ENCODE results near the gene RAN. TPM values are rescaled to one million over a fixed set of nuclear protein-coding genes. Genes with fewer than 3 reads are reported as not detected.
"Not testable (repeated sequence)": the region's sequence is repeated elsewhere in the genome, so short reads cannot be mapped to it uniquely, and the experiment has no call there.

Gene RAN
- total RNA-seq, 1 donor from 2014 or later, result 227 TPM

GRCh38 chr12:130848785-130849305 lies 23.0 kb upstream of the RAN start:
- not testable (repeated sequence) for H3K4me3 ChIP-seq (ENCODE audit: low read length in 3 of 3); H3K36me3 ChIP-seq (ENCODE audit: control insufficient read depth in 3 of 3, insufficient read depth in 3 of 3, low read length in 3 of 3); H3K27ac ChIP-seq (ENCODE audit: low read depth, low read length); H3K4me1 ChIP-seq (ENCODE audit: control insufficient read depth in 3 of 3, insufficient read depth in 3 of 3, low read length in 3 of 3); H3K9me3 ChIP-seq (ENCODE audit: control insufficient read depth in 3 of 3, low read length in 3 of 3); H3K27me3 ChIP-seq (ENCODE audit: control insufficient read depth in 3 of 3, insufficient read depth in 3 of 3, low read length in 3 of 3); H3K9ac ChIP-seq (ENCODE audit: low read depth in 1 of 3, low read length in 3 of 3)

- no peak overlapping the region for H3K9ac ChIP-seq (ENCODE audit: low read depth in 1 of 3, low read length in 3 of 3)
Observed at GRCh38 chr12:130849561-130850417, 22.1 kb upstream of the RAN start.

GRCh38 chr12:130850418-130851021 lies 21.3 kb upstream of the RAN start:
- Histone ChIP-seq H3K27ac (ENCODE audit: low read depth, low read length) (no peak overlapping the region), H3K9me3 (ENCODE audit: control insufficient read depth in 3 of 3, low read length in 3 of 3) (no peaks in the 10 kb centered on the region), H3K4me3 (ENCODE audit: low read length in 3 of 3) (no peak overlapping the region), H3K4me1 (ENCODE audit: control insufficient read depth in 3 of 3, insufficient read depth in 3 of 3, low read length in 3 of 3) (peaks cover 0 to 5% (median 0%) of the 10 kb centered on the region in 3 donors), H3K27me3 (ENCODE audit: control insufficient read depth in 3 of 3, insufficient read depth in 3 of 3, low read length in 3 of 3) (peaks cover 0 to 11% (median 5%) of the 10 kb centered on the region in 3 donors), H3K36me3 (ENCODE audit: control insufficient read depth in 3 of 3, insufficient read depth in 3 of 3, low read length in 3 of 3) (no peaks in the 10 kb centered on the region), H3K9ac (ENCODE audit: low read depth in 1 of 3, low read length in 3 of 3) (no peak overlapping the region)

More at GRCh38 chr12:130849561-130850417, 22.1 kb upstream of the RAN start:
- H3K27ac ChIP-seq (ENCODE audit: low read depth, low read length), result no peak overlapping the region
- no peaks in the 10 kb centered on the region for H3K36me3 ChIP-seq (ENCODE audit: control insufficient read depth in 3 of 3, insufficient read depth in 3 of 3, low read length in 3 of 3)
- no peak overlapping the region for H3K4me3 ChIP-seq (ENCODE audit: low read length in 3 of 3)
- no peaks in the 10 kb centered on the region for H3K9me3 ChIP-seq (ENCODE audit: control insufficient read depth in 3 of 3, low read length in 3 of 3)
- peaks cover 0 to 8% (median 5%) of the 10 kb centered on the region in 3 donors for H3K27me3 ChIP-seq (ENCODE audit: control insufficient read depth in 3 of 3, insufficient read depth in 3 of 3, low read length in 3 of 3)
- peaks cover 0 to 5% (median 0%) of the 10 kb centered on the region in 3 donors for H3K4me1 ChIP-seq (ENCODE audit: control insufficient read depth in 3 of 3, insufficient read depth in 3 of 3, low read length in 3 of 3)

GRCh38 chr12:130856088-130856487 lies 15.8 kb upstream of the RAN start:
- H3K27me3 ChIP-seq (ENCODE audit: control insufficient read depth in 3 of 3, insufficient read depth in 3 of 3, low read length in 3 of 3), result peaks cover 0 to 14% (median 5%) of the 10 kb centered on the region in 3 donors
- H3K4me3 ChIP-seq (ENCODE audit: low read length in 3 of 3), result no peak overlapping the region
- no peaks in the 10 kb centered on the region for H3K4me1 ChIP-seq (ENCODE audit: control insufficient read depth in 3 of 3, insufficient read depth in 3 of 3, low read length in 3 of 3)
- peaks cover 0 to 4% (median 0%) of the 10 kb centered on the region in 3 donors for H3K9me3 ChIP-seq (ENCODE audit: control insufficient read depth in 3 of 3, low read length in 3 of 3)
- no peak overlapping the region for H3K27ac ChIP-seq (ENCODE audit: low read depth, low read length)
- H3K36me3 ChIP-seq (ENCODE audit: control insufficient read depth in 3 of 3, insufficient read depth in 3 of 3, low read length in 3 of 3), result no peaks in the 10 kb centered on the region
- no peak overlapping the region for H3K9ac ChIP-seq (ENCODE audit: low read depth in 1 of 3, low read length in 3 of 3)

GRCh38 chr12:130858084-130858483 lies 13.8 kb upstream of the RAN start:
- H3K9me3 ChIP-seq (ENCODE audit: control insufficient read depth in 3 of 3, low read length in 3 of 3), result peaks cover 0 to 4% (median 0%) of the 10 kb centered on the region in 3 donors

GRCh38 chr12:130859161-130859560 lies 12.7 kb upstream of the RAN start:
- no peak overlapping the region for H3K27ac ChIP-seq (ENCODE audit: low read depth, low read length)
- H3K9ac ChIP-seq (ENCODE audit: low read depth in 1 of 3, low read length in 3 of 3), result no peak overlapping the region
- no peaks in the 10 kb centered on the region for H3K4me1 ChIP-seq (ENCODE audit: control insufficient read depth in 3 of 3, insufficient read depth in 3 of 3, low read length in 3 of 3)
- peaks cover 0 to 4% (median 0%) of the 10 kb centered on the region in 3 donors for H3K9me3 ChIP-seq (ENCODE audit: control insufficient read depth in 3 of 3, low read length in 3 of 3)
- no peak overlapping the region for H3K4me3 ChIP-seq (ENCODE audit: low read length in 3 of 3)
- H3K36me3 ChIP-seq (ENCODE audit: control insufficient read depth in 3 of 3, insufficient read depth in 3 of 3, low read length in 3 of 3), result no peaks in the 10 kb centered on the region
- H3K27me3 ChIP-seq (ENCODE audit: control insufficient read depth in 3 of 3, insufficient read depth in 3 of 3, low read length in 3 of 3), result peaks cover 0 to 12% (median 0%) of the 10 kb centered on the region in 3 donors

More at GRCh38 chr12:130858084-130858483, 13.8 kb upstream of the RAN start:
- Histone ChIP-seq H3K9ac (ENCODE audit: low read depth in 1 of 3, low read length in 3 of 3) (no peak overlapping the region), H3K27me3 (ENCODE audit: control insufficient read depth in 3 of 3, insufficient read depth in 3 of 3, low read length in 3 of 3) (peaks cover 0 to 14% (median 5%) of the 10 kb centered on the region in 3 donors), H3K36me3 (ENCODE audit: control insufficient read depth in 3 of 3, insufficient read depth in 3 of 3, low read length in 3 of 3) (no peaks in the 10 kb centered on the region), H3K4me1 (ENCODE audit: control insufficient read depth in 3 of 3, insufficient read depth in 3 of 3, low read length in 3 of 3) (no peaks in the 10 kb centered on the region), H3K27ac (ENCODE audit: low read depth, low read length) (no peak overlapping the region), H3K4me3 (ENCODE audit: low read length in 3 of 3) (no peak overlapping the region)

GRCh38 chr12:130860311-130860710 lies 11.6 kb upstream of the RAN start:
- H3K9ac ChIP-seq (ENCODE audit: low read depth in 1 of 3, low read length in 3 of 3), result no peak overlapping the region
- no peak overlapping the region for H3K4me3 ChIP-seq (ENCODE audit: low read length in 3 of 3)
- peaks cover 0 to 4% (median 0%) of the 10 kb centered on the region in 3 donors for H3K9me3 ChIP-seq (ENCODE audit: control insufficient read depth in 3 of 3, low read length in 3 of 3)
- H3K4me1 ChIP-seq (ENCODE audit: control insufficient read depth in 3 of 3, insufficient read depth in 3 of 3, low read length in 3 of 3), result no peaks in the 10 kb centered on the region
- H3K27me3 ChIP-seq (ENCODE audit: control insufficient read depth in 3 of 3, insufficient read depth in 3 of 3, low read length in 3 of 3), result peaks cover 0 to 8% (median 0%) of the 10 kb centered on the region in 3 donors
- H3K27ac ChIP-seq (ENCODE audit: low read depth, low read length), result no peak overlapping the region
- H3K36me3 ChIP-seq (ENCODE audit: control insufficient read depth in 3 of 3, insufficient read depth in 3 of 3, low read length in 3 of 3), result no peaks in the 10 kb centered on the region

- Histone ChIP-seq H3K36me3 (ENCODE audit: control insufficient read depth in 3 of 3, insufficient read depth in 3 of 3, low read length in 3 of 3) (no peaks in the 10 kb centered on the region), H3K4me3 (ENCODE audit: low read length in 3 of 3) (no peak overlapping the region), H3K9ac (ENCODE audit: low read depth in 1 of 3, low read length in 3 of 3) (no peak overlapping the region), H3K27ac (ENCODE audit: low read depth, low read length) (no peak overlapping the region), H3K4me1 (ENCODE audit: control insufficient read depth in 3 of 3, insufficient read depth in 3 of 3, low read length in 3 of 3) (no peaks in the 10 kb centered on the region), H3K27me3 (ENCODE audit: control insufficient read depth in 3 of 3, insufficient read depth in 3 of 3, low read length in 3 of 3) (peaks cover 0 to 2% (median 0%) of the 10 kb centered on the region in 3 donors), H3K9me3 (ENCODE audit: control insufficient read depth in 3 of 3, low read length in 3 of 3) (peaks cover 0 to 4% (median 0%) of the 10 kb centered on the region in 3 donors)
Observed at GRCh38 chr12:130862161-130862560, 9.7 kb upstream of the RAN start.

GRCh38 chr12:130862771-130863170 lies 9.1 kb upstream of the RAN start:
- not testable (repeated sequence) for H3K9ac ChIP-seq (ENCODE audit: low read depth in 1 of 3, low read length in 3 of 3); H3K9me3 ChIP-seq (ENCODE audit: control insufficient read depth in 3 of 3, low read length in 3 of 3); H3K4me3 ChIP-seq (ENCODE audit: low read length in 3 of 3); H3K27ac ChIP-seq (ENCODE audit: low read depth, low read length); H3K27me3 ChIP-seq (ENCODE audit: control insufficient read depth in 3 of 3, insufficient read depth in 3 of 3, low read length in 3 of 3); H3K36me3 ChIP-seq (ENCODE audit: control insufficient read depth in 3 of 3, insufficient read depth in 3 of 3, low read length in 3 of 3); H3K4me1 ChIP-seq (ENCODE audit: control insufficient read depth in 3 of 3, insufficient read depth in 3 of 3, low read length in 3 of 3)

- Histone ChIP-seq H3K4me1 (ENCODE audit: control insufficient read depth in 3 of 3, insufficient read depth in 3 of 3, low read length in 3 of 3) (no peaks in the 10 kb centered on the region), H3K27me3 (ENCODE audit: control insufficient read depth in 3 of 3, insufficient read depth in 3 of 3, low read length in 3 of 3) (no peaks in the 10 kb centered on the region), H3K27ac (ENCODE audit: low read depth, low read length) (no peak overlapping the region), H3K36me3 (ENCODE audit: control insufficient read depth in 3 of 3, insufficient read depth in 3 of 3, low read length in 3 of 3) (no peaks in the 10 kb centered on the region), H3K9ac (ENCODE audit: low read depth in 1 of 3, low read length in 3 of 3) (no peak overlapping the region), H3K4me3 (ENCODE audit: low read length in 3 of 3) (no peak overlapping the region), H3K9me3 (ENCODE audit: control insufficient read depth in 3 of 3, low read length in 3 of 3) (no peaks in the 10 kb centered on the region)
Observed at GRCh38 chr12:130863298-130863697, 8.6 kb upstream of the RAN start.

Measured in skeletal muscle tissue (tissue), 4 donors.